GM12878 (cell line): ENCODE data around the gene SECISBP2.
A peak's percentile ranks its signal among the peaks of the same experiment; 100 is the strongest.

Source experiments
- CHD2 ChIP-seq: IDR thresholded peaks from 2 replicates; pipeline ENCODE4 v1.6.1; 2011; ENCODE audit warnings: low read depth, low read length, improper control_type of control experiment, borderline replicate concordance
- CTCF ChIP-seq, 3 experiments: IDR thresholded peaks in 2 of 3; conservative IDR thresholded peaks in 1 of 3; 2 replicates each; pipeline ENCODE4 v1.5.1; 2011; ENCODE audit warnings: low read depth in 3 of 3, low read length in 3 of 3, mild to moderate bottlenecking in 3 of 3, control low read depth in 2 of 3, moderate library complexity in 2 of 3, inconsistent platforms in 1 of 3, mixed read lengths in 1 of 3; ENCODE audit not compliant: control insufficient read depth in 2 of 3, insufficient read depth in 1 of 3; ENCODE audit errors: extremely low read depth in 1 of 3
- E2F4 ChIP-seq: IDR thresholded peaks from 2 replicates; pipeline ENCODE4 v1.6.1; 2012; ENCODE audit warnings: low read depth, low read length, improper control_type of control experiment
- EGR1 ChIP-seq, 2 experiments: IDR thresholded peaks; 1 replicate in 1 of 2; 2 replicates in 1 of 2; pipeline ENCODE4 v1.6.1; 2011 to 2012; ENCODE audit warnings: low read depth in 2 of 2, low read length in 2 of 2, borderline replicate concordance in 1 of 2, mild to moderate bottlenecking in 1 of 2, moderate library complexity in 1 of 2
- EP300 ChIP-seq, 2 experiments: fragments of 150-350 bp in 1 of 2; IDR thresholded peaks; 2 replicates each; pipeline ENCODE4 v1.6.1; 2011 to 2012; ENCODE audit warnings: low read depth in 2 of 2, low read length in 2 of 2, borderline replicate concordance in 1 of 2, improper control_type of control experiment in 1 of 2, inconsistent platforms in 1 of 2; ENCODE audit not compliant: control insufficient read depth in 1 of 2
- MTA3 ChIP-seq: IDR thresholded peaks from 2 replicates; pipeline ENCODE4 v1.6.1; 2012; ENCODE audit warnings: low read length, inconsistent platforms, borderline replicate concordance
- MYC ChIP-seq: IDR thresholded peaks from 2 replicates; pipeline ENCODE4 v1.6.1; 2011; ENCODE audit warnings: mild to moderate bottlenecking, low read length, moderate library complexity, inconsistent platforms; ENCODE audit not compliant: insufficient read depth, insufficient replicate concordance, insufficient read length, severe bottlenecking
- POLR2A ChIP-seq: IDR thresholded peaks from 2 replicates; pipeline ENCODE4 v1.6.1; 2011; ENCODE audit warnings: low read depth, mild to moderate bottlenecking, low read length
- SRF ChIP-seq, 2 experiments: IDR thresholded peaks; 2 replicates each; pipeline ENCODE4 v1.6.1; 2011; ENCODE audit warnings: low read depth in 2 of 2, low read length in 2 of 2, mild to moderate bottlenecking in 1 of 2, moderate library complexity in 1 of 2
- ZNF384 ChIP-seq: IDR thresholded peaks from 2 replicates; pipeline ENCODE4 v1.6.1; 2012; ENCODE audit warnings: low read depth, mild to moderate bottlenecking, low read length, improper control_type of control experiment, borderline replicate concordance

GRCh38 chr9:89375191-89375760 is 57.0 kb downstream of the SECISBP2 start:
- TF ChIP-seq CTCF (IDR thresholded peaks at IDR 0.05 in 2 of 3, conservative IDR thresholded peaks at IDR 0.05 in 1 of 3; ENCODE audit: control insufficient read depth in 2 of 3, extremely low read depth in 1 of 3, insufficient read depth in 1 of 3, low read depth in 3 of 3, low read length in 3 of 3) (peak in 2 of 3 experiments; percentile 15 to 36; a peak in 3 of 6 replicates), MTA3 (no peak), SRF (IDR thresholded peaks at IDR 0.05; ENCODE audit: low read depth in 2 of 2, low read length in 2 of 2) (no peak), POLR2A (peak; percentile 61), ZNF384 (no peak), EP300 (IDR thresholded peaks at IDR 0.05; ENCODE audit: borderline replicate concordance in 1 of 2, control insufficient read depth in 1 of 2, low read depth in 2 of 2, low read length in 2 of 2) (no peak), MYC (no peak), EGR1 (IDR thresholded peaks at IDR 0.05; ENCODE audit: borderline replicate concordance in 1 of 2, low read depth in 2 of 2, low read length in 2 of 2) (no peak), CHD2 (no peak), E2F4 (no peak)
